ENCODE measurements around the gene KRT2.

- TF ChIP-seq POLR2A (IDR thresholded peaks at IDR 0.05; ENCODE audit: low read depth, low read length) (no peak), EZH2 (IDR thresholded peaks at IDR 0.05; ENCODE audit: borderline replicate concordance, control insufficient read depth, low read depth, low read length) (no peak), CEBPB (IDR thresholded peaks at IDR 0.05; ENCODE audit: borderline replicate concordance in 1 of 2, low read depth in 2 of 2, low read length in 2 of 2) (no peak), SUZ12 (IDR thresholded peaks at IDR 0.05; ENCODE audit: unreplicated experiment) (no peak), EP300 (IDR thresholded peaks at IDR 0.05; ENCODE audit: borderline replicate concordance in 1 of 2, control insufficient read depth in 1 of 2, low read depth in 2 of 2, low read length in 2 of 2) (no peak), CTCF (IDR thresholded peaks at IDR 0.05 in 2 of 3, conservative IDR thresholded peaks at IDR 0.05 in 1 of 3; ENCODE audit: control insufficient read depth in 2 of 3, extremely low read depth in 1 of 3, insufficient read depth in 1 of 3, low read depth in 3 of 3, low read length in 3 of 3) (no peak)
These were observed 45.1 kb upstream of the KRT2 start for GRCh38 chr12:52697058-52697582.

All from GM12878 (cell line).